SH-SY5Y (cell line): ENCODE results near the gene TMEM161A.

Experiments
- GATA2 ChIP-seq: IDR thresholded peaks from 2 replicates; pipeline ENCODE4 v1.6.1; 2011; ENCODE audit warnings: mild to moderate bottlenecking, low read depth, low read length
- GATA3 ChIP-seq: IDR thresholded peaks from 2 replicates; pipeline ENCODE4 v1.6.1; 2011; ENCODE audit warnings: low read depth, mild to moderate bottlenecking, low read length, moderate library complexity

Gene TMEM161A

DNA sequence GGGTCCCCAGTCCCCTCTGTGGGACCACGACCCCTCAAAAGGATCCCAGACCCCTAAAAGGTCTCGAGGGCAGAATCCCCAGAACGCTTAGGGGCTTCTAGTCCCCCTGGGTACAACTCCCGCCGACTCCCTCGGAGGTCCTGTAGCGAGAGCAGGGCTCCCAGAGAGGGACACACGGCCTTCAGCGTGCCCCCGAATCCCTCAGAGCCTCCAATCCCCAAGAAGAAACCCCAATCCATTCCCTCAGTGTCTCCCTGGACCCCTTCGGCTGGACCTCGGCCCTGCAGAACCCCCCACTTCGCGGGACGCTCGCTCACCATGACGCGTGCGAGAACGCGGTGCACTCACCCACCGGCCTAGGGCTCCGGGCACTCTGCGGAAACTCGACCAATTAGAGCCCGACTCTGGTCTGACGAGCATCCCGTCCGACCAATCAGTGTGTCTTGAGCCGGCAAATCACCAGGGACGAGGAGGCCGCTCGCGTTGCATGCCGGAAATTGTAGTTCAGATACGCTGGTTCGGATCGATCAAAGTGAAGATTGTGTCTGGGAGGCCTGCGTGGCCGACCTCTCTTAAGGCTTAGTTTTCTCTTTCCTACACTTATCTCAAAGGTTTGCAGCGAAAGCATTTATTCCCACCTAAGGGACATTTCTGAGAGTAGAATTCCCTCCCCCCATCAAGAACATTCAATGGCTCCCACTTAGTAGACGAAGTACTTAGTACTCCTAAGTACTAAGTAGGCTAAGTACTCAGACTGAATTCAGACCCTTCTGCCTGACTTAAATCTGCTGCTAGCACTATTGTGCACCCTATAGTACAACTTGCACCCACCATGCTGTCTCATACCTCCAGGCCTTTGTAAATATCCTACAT lies at the start of gene TMEM161A:
Gene TMEM161A (minus strand): TSS at position 370 of the 873 bp plus-strand sequence. CDS start 50 bp downstream, at position 320.
- peak; percentile 84 for TF ChIP-seq GATA2
- no peak for TF ChIP-seq GATA3

DNA sequence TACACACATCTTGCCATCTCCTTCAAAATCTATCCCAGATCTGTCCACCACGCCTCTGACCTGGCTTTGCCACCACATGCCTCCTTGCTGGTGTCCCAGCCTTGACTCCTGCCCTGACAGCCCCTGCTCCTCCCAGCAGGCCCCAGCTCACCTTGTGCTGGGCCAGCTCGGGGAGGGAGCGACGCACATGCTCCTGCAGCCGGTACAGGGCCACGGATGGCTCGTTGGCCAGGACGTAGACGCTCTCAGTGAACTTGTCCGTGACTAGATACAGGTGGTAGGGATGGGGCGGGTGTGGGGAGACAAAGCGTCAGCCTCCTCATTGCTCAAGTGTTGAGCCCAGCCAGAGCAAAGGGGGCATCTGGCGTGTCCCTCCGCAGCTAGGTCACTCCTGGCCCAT lies 48.5 kb upstream of the TMEM161A start:
- TF ChIP-seq GATA3: no peak
- no peak for TF ChIP-seq GATA2

GRCh38 chr19:19185853-19186740 lies 47.8 kb upstream of the TMEM161A start:
- no peak for TF ChIP-seq GATA2
- TF ChIP-seq GATA3: no peak

- no peak for TF ChIP-seq GATA3
- no peak for TF ChIP-seq GATA2
These were observed 43.3 kb upstream of the TMEM161A start for GRCh38 chr19:19181488-19181998.

DNA sequence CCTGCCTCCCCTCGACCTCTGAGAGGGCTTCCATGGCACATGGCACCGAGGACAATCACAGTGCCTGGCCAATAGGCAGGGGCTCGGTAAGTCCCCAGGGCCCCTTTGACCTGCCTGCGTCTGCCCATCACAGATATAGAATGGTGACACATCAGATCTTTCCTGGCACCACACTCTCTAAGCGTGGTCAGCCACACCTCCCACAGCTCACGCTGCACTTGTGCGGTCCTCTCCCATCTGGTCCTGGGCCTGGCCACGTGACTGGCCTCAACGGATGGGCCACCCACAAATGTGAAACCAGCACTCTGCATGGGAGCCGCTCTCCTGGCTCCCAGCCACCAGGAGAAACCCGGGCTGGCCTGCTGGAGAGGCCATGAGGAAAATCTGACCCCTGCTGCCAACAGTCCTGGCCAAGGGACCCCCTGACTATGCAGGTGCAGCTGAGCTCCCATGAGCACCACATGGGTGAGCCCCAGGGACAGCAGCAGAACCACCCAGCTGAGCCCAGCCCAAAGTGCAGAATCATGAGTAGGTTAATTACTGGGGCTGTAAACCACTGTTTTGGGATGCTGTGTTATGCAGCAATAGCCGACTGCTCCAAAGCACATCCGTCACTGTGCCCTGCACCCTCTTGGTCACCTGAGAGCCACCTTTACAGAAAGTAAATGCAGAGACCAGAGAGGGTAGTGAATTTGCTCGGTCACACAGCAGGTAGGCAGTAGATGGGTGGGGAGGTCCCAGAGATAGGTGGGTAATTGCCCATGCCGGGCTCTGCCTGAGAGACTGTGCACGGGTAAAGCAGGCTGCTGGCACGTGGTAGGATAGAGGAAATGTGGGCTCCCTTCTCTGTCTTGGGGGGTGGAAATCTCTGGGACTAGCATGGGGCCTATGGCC lies 41.5 kb upstream of the TMEM161A start:
- TF ChIP-seq GATA3: no peak

DNA sequence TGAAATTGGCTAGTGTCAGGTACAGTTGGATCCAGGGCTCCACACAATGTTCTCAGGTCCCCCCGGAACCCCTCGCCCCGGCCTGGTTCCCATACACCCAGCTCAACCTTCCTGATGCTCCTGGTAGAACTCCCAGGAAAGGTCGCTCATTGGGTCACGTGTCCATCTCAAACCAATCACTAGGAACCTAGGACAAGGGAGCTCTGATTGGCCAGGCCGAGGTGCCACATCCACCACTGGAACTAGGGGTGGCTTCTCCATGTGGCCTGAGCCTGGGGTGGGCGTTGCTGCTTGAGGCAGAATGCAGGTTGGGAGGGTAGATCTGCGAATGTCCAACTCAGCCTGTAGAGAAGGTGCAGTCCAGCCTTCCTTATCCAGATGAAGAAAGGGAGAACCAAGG lies 38.7 kb upstream of the TMEM161A start:
- TF ChIP-seq GATA2 (no peak), GATA3 (no peak)

- TF ChIP-seq GATA2 (no peak), GATA3 (no peak)
These were observed 33.7 kb upstream of the TMEM161A start for GRCh38 chr19:19171821-19172532.

GRCh38 chr19:19170873-19171672 lies 32.8 kb upstream of the TMEM161A start:
- TF ChIP-seq GATA3: no peak
- no peak for TF ChIP-seq GATA2

- TF ChIP-seq GATA2: no peak
- TF ChIP-seq GATA3: no peak
These were observed 32.0 kb upstream of the TMEM161A start, which contains the start of gene MEF2B for GRCh38 chr19:19170053-19170872. TSS of gene MEF2B (minus strand) at chr19:19170263. CDS start at chr19:19150735, 19,528 bp downstream.

DNA sequence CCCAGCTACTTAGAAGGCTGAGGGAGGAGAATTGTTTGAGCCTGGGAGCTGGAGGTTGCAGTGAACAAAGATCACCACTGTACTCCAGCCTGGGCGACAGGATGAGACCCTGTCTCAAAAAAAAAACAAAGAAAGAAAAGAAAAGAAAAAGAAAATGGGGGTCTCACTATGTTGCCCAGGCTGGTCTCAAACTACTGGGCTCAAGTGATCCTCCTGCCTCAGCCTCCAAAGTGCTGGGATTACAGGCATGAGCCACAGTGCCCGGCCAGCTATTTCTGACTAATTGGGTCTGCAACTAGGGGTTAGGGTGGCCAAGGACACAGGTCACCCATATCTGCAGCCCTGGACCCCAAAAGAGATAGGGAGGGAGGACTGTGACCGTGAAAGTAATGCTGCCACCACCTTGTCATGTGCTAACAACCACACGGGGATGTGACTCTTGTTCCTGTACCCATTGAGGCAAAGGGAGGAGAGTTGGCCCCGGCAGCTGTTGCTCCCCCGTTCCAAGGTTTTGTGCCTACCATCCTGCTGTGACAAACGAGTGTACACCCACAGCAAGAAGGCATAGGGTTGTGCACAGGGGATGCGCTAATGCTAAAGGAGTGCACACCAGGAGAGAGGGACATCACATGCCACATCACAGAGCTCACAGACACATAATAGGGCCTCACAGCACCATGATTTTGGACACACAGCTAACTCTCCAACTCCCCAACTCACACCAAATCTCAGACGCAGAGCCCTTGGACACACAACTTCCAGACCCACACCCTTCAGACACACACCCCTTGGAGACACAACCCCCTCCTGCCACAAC lies 31.2 kb upstream of the TMEM161A start:
- TF ChIP-seq GATA2 (no peak), GATA3 (no peak)
